Erythroblast (primary cell): ENCODE measurements around the gene GPSM1.

Experiments used
- DNase-seq, 2 experiments: peaks; one replicate each; lab custom pipeline; 2025; lab: John Stamatoyannopoulos, UW
- GATA1 ChIP-seq: IDR thresholded peaks from 2 replicates; pipeline ENCODE4 v1.6.1; 2011; ENCODE audit warnings: low read depth, mild to moderate bottlenecking, control low read depth, low read length, moderate library complexity
- POLR2A ChIP-seq: IDR thresholded peaks from 2 replicates; pipeline ENCODE4 v1.6.1; 2011; ENCODE audit warnings: mild to moderate bottlenecking, low read length

The GPSM1 gene

GRCh38 chr9:136341042-136341655, 13.8 kb downstream of the GPSM1 start:
- TF ChIP-seq GATA1 (no peak), POLR2A (no peak)
- no peak for DNase-seq

GRCh38 chr9:136341769-136342168, 14.4 kb downstream of the GPSM1 start:
- no peak for DNase-seq
- TF ChIP-seq GATA1 (no peak), POLR2A (no peak)

DNA sequence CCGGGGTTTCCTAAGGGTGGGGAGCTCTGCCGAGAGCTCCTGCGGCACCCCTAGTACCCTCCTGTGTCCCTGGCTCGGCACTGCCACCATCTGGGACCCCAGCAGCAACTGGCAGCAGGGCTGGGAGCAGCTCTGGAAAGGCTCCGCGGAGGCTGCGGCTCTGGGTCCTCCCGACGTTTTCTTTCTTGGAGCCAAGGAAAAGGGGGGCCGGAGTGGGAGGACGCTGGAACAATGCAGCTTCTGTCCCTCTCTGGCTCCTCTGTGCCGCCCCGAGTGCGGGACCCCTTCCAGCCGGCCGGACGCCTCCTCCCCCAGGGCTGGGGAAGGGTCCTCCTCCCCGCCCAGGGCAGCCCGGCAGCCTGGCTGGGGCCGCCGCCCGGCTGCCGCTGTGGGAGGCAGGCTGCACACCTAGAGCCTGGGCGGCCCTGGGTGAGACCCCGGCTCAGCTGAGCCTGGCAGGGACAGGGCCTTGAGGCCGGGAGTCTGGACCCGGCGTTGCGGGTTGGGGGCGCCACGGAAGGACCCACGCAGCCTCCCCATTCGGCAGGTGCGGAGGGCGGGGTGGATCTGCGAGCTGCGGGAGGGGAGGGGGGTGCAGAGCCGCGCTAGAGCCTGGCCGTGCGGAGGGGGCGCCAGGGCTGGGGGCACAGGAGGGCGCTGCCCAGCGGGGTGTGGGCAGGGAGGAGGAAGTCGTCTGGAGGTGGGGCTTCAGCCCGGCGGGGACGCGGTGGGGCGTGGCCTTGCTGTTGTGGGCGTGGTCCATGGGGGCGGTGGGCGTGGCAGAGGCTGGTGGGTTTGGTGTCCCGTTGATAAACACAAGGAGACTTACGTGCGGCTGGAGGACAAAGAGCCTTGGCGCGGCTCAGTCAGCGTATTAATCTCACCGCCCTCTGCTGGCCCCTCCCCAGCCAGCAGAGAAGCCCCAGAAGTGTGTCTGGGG, 15.1 kb downstream of the GPSM1 start:
- peak; percentile 93 to 95 for DNase-seq
- TF ChIP-seq POLR2A (no peak), GATA1 (no peak)

DNA sequence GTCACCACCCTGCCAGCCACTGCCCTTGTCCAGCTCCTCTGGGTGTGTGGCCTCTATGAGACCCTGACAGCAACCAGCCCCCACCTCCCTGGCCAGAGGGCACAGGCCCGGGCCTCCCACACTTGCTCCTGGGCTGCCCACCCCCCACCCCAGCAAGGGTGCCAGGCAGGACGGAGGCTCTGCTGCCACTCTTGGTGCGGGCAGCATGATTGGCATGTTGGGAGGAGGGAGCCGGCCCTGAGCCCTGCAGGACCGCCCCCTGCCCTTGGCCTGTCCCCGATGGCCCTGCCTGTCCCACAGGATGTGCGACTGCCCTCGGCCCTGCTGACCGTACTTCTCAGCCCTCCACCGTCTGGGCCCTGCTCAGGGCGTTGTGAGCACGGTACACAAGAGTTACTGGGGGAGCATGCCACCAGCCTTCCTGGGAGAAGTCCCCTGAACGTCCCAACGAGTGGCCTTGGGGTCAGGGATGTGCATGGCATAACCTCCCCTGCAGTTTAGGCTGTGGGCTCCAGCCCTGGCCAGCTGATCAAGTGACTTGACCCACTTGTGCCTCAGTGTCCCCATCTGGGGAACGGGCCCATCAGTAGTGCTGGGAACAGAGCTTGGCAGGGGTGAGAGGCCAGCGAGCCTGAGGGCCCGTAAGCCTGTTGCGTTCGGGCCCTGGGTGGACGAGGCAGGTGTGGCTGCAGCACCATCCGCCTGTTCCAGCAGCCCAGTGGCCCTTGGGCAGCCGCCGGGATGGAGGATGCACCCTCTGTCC, 16.0 kb downstream of the GPSM1 start:
- no peak for DNase-seq
- TF ChIP-seq GATA1 (no peak), POLR2A (no peak)

DNA sequence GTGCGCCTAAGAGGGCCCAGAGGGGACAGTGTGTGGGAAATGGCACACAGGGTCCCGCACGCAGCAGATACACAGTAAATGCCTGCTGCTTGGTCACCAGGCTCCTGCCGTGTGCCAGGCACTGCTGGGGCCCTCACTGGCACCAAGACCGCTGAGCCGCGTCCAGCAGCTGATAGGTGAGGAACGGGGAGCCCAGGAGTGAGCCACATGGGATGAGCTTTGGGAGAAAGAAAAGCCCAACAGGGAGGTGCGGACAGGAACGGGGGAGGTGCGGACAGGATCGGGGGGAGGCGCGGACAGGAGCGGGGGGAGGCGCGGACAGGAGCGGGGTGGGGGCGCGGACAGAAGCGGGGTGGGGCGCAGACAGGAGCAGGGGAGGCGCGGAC, 16.5 kb downstream of the GPSM1 start:
- no peak for DNase-seq
- TF ChIP-seq POLR2A (no peak), GATA1 (no peak)

DNA sequence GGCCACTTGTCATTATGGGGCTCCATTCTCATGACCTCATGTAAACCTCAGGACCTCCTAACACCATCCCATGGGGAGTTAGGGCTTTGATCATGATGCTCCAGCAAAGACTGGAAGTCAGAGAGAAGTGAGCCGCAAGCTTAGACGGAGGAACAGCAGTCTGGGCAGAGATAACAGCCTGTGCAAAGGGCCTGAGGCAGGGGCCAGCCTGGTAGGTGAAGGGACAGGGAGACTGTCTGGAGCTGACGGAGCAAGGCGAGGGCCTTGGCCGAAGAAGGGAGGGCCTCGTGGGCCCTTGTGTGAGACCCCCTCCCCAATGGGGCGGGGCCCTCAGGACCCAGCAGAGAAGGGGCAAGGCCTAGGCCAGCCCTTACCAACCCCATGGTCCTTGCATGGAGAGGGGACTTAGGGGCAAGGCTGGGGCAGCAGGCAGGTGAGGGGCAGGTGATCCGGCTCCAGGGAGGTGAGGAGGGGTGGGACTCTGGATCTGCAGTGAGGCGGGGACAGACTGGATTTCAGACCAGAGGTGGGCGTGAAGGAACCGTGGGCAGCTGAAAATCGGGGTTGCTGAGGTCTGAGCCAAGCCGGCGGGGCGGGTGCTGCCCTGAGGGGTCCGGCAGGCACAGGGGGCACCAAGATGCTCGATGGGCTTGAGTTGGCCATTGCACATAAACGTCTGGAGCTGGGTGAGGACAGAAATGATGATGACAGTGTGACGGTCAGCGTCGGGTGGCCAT, 17.4 kb downstream of the GPSM1 start:
- TF ChIP-seq POLR2A = no peak
- no peak for TF ChIP-seq GATA1
- DNase-seq = no peak

- DNase-seq = no peak
- TF ChIP-seq GATA1 (no peak), POLR2A (no peak)
Observed at GRCh38 chr9:136345281-136346156, 18.2 kb downstream of the GPSM1 start.

GRCh38 chr9:136346157-136346481, 18.8 kb downstream of the GPSM1 start:
- TF ChIP-seq GATA1 = no peak
- no peak for TF ChIP-seq POLR2A
- DNase-seq = no peak

DNA sequence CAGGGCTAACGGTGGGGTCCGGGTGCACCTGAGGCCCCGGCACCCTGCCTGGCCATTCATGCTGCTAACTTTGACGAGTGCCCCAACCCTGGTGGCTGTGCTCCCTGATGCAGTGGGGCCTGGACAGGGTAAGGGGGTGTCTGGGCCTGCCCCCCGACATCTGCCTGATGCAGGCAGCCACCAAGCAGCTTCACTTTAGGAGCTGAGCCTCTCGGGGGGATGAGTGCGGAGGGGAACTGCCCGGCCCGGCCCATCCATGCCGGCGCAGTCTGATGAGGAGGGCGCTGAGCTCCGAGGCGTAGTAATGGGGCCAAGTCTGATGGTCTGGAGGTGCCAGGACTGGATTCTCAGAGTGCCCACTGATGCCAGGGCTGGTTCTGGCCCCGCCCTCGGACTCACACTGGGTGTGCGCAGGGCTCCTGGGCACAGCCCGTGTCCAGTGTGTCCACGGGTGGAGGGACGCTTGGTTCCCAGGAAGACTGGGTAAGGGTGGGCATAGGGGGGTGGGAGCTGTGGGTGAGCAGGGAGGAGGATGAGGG, 19.7 kb downstream of the GPSM1 start:
- TF ChIP-seq GATA1 (no peak), POLR2A (no peak)
- no peak for DNase-seq

- no peak for DNase-seq
- TF ChIP-seq GATA1 = no peak
- no peak for TF ChIP-seq POLR2A
Observed at GRCh38 chr9:136347472-136348256, 20.3 kb downstream of the GPSM1 start.

DNA sequence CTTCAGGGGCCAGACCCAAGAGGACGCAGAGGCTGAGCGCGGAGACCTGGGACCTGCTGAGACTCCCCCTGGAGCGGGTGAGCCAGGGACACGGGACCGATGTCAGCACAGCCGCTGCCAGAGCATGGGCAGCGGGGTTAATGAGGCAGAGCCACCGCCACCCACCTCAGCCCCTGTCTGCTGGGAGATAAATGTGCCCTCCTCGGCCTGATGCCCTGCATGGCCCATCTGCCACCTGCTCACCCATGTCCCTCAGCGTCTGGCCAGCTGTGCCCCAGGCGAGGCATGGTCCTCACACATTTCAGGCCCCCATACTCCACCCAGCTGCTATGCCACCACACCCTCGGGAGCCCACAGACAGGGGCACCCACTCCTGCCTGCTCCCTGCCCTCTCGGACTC, 21.4 kb downstream of the GPSM1 start:
- TF ChIP-seq POLR2A = no peak
- TF ChIP-seq GATA1 = no peak
- no peak for DNase-seq
